Measurements from ENCODE around the gene SYT15.

The SYT15 gene

GRCh38 chr10:46544989-46545791 is 33.7 kb upstream of the SYT15 start:
- DNase-seq (ENCODE audit: low read depth), result peak; percentile 46

- DNase-seq (ENCODE audit: low read depth), result no peak
These were observed 32.9 kb upstream of the SYT15 start for GRCh38 chr10:46545861-46546590.

GRCh38 chr10:46546591-46547540 is 32.1 kb upstream of the SYT15 start:
- DNase-seq (ENCODE audit: low read depth), result no peak

GRCh38 chr10:46547541-46548497 is 31.1 kb upstream of the SYT15 start:
- DNase-seq (ENCODE audit: low read depth), result no peak

GRCh38 chr10:46548498-46549090 is 30.3 kb upstream of the SYT15 start:
- no peak for DNase-seq (ENCODE audit: low read depth)

- DNase-seq (ENCODE audit: low read depth), result no peak
These were observed 29.5 kb upstream of the SYT15 start for GRCh38 chr10:46549171-46550075.

- DNase-seq (ENCODE audit: low read depth), result no peak
These were observed 28.7 kb upstream of the SYT15 start for GRCh38 chr10:46550076-46550790.

- DNase-seq (ENCODE audit: low read depth), result no peak
These were observed 27.9 kb upstream of the SYT15 start for GRCh38 chr10:46550795-46551700.

GRCh38 chr10:46551701-46552525 is 27.0 kb upstream of the SYT15 start:
- no peak for DNase-seq (ENCODE audit: low read depth)

- DNase-seq (ENCODE audit: low read depth), result no peak
These were observed 26.2 kb upstream of the SYT15 start for GRCh38 chr10:46552526-46553237.

GRCh38 chr10:46553238-46554049 is 25.5 kb upstream of the SYT15 start:
- no peak for DNase-seq (ENCODE audit: low read depth)

- no peak for DNase-seq (ENCODE audit: low read depth)
These were observed 24.7 kb upstream of the SYT15 start for GRCh38 chr10:46554166-46554781.

GRCh38 chr10:46555366-46555712 is 23.6 kb upstream of the SYT15 start:
- no peak for DNase-seq (ENCODE audit: low read depth)

- no peak for DNase-seq (ENCODE audit: low read depth)
These were observed 23.0 kb upstream of the SYT15 start for GRCh38 chr10:46555713-46556514.

Measured in iris pigment epithelial cell (primary cell).